Breast epithelium (tissue), 3 donors: ENCODE data around the gene TCFL5.

Experiments
- POLR2A ChIP-seq: fragments of 450-650 bp; IDR thresholded peaks from one replicate; pipeline ENCODE4 v1.6.1; 2016; ENCODE audit warnings: antibody characterized with exemption, mild to moderate bottlenecking, moderate library complexity
- POLR2AphosphoS5 ChIP-seq, 3 donors: sonication (generic); formaldehyde crosslinking; IDR thresholded peaks; one replicate each; pipeline ENCODE4 v1.6.1; 2017; ENCODE audit warnings: antibody characterized with exemption in 3 of 3

DNA sequence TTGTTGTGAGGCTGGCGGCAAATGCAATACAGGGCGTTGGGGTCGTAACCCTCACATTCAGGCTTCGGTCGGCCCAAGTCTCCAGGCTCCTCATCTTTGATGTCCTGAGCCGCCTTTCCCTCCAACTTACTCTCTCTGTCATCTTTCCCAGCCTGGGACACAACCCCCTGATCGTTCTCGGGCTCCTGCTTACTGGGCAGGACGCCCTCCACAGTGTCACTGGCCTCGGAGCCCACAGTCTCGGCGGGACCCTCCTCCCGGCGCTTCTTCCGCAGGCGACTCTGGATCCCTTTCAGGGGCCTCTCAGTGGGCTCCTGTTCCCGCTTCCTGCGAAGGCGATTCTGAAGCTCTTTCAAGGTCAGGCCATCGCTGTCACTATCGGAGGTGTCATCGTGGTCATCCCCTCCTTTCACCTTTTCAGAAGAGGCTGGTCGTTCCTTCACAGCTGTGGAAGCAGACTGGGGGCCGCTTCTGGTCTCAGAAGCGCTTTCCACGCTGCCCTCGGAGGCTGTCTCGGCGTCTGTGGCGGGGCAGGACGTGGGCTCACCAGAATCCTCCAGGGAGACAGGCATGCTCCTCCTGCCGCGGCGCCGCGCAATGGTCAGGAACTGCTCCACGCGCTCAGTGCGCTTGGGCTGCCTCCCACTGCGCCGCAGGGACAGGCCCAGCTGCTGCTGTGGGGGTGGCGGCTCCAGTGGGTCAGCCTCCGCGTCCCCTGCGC lies 49.3 kb upstream of the TCFL5 start:
- TF ChIP-seq POLR2AphosphoS5 (IDR thresholded peaks at IDR 0.05), result no peak
- TF ChIP-seq POLR2A, result no peak
